Neural progenitor cell (in vitro differentiated cells): ENCODE data around the gene CPB2. TPM values are rescaled to one million over a fixed set of nuclear protein-coding genes. Genes with fewer than 3 reads are reported as not detected.

ENCODE experiments used
- DNase-seq: peaks from one replicate; pipeline ENCODE4 v3.0.0-alpha.2; 2016; ENCODE audit warnings: low spot score
- H2AFZ ChIP-seq: fragments of 200-600 bp; sonication (generic); replicated peaks from 2 replicates; pipeline ENCODE4 v1.6.1; 2016; ENCODE audit warnings: antibody characterized with exemption
- H3F3A ChIP-seq: fragments of 200-600 bp; sonication (generic); 2 replicates; pipeline ENCODE4 v1.6.1; 2016; ENCODE audit warnings: antibody characterized with exemption, low read depth
- H3K27ac ChIP-seq: fragments of 200-600 bp; sonication (generic); 2 replicates; pipeline ENCODE4 v1.5.1; 2016; ENCODE audit warnings: mild to moderate bottlenecking
- H3K27me3 ChIP-seq: fragments of 200-600 bp; sonication (generic); 2 replicates; pipeline ENCODE4 v1.6.1; 2016; ENCODE audit warnings: mild to moderate bottlenecking, moderate library complexity
- H3K36me3 ChIP-seq: fragments of 200-600 bp; sonication (generic); 2 replicates; pipeline ENCODE4 v1.5.1; 2016
- H3K4me1 ChIP-seq: fragments of 200-600 bp; sonication (generic); 2 replicates; pipeline ENCODE4 v1.6.1; 2016; ENCODE audit warnings: mixed run types
- H3K4me2 ChIP-seq: fragments of 200-600 bp; sonication (generic); 2 replicates; pipeline ENCODE4 v1.6.1; 2016
- H3K4me3 ChIP-seq: fragments of 200-600 bp; sonication (generic); 2 replicates; pipeline ENCODE4 v1.5.1; 2016
- H3K79me2 ChIP-seq: fragments of 200-600 bp; sonication (generic); 2 replicates; pipeline ENCODE4 v1.6.1; 2016; ENCODE audit warnings: low read depth
- H3K9ac ChIP-seq: fragments of 200-600 bp; sonication (generic); 2 replicates; pipeline ENCODE4 v1.6.1; 2016
- H3K9me3 ChIP-seq: fragments of 200-600 bp; sonication (generic); 2 replicates; pipeline ENCODE4 v1.5.1; 2016; ENCODE audit warnings: low read depth
- H4K20me1 ChIP-seq: fragments of 200-600 bp; sonication (generic); 2 replicates; pipeline ENCODE4 v1.6.1; 2016; ENCODE audit warnings: low read depth
- H3K27ac Mint-ChIP-seq: 3 replicates; pipeline ENCODE4 v1.8.0; 2021; ENCODE audit warnings: mixed read lengths
- H3K27me3 Mint-ChIP-seq: 2 replicates; pipeline ENCODE4 v1.8.0; 2022; ENCODE audit warnings: low read depth, mild to moderate bottlenecking, inconsistent platforms, moderate library complexity, mixed read lengths; ENCODE audit not compliant: insufficient read depth
- H3K36me3 Mint-ChIP-seq: 3 replicates; pipeline ENCODE4 v1.8.0; 2021; ENCODE audit warnings: mixed read lengths
- H3K4me1 Mint-ChIP-seq: 3 replicates; pipeline ENCODE4 v1.8.0; 2021; ENCODE audit warnings: mixed read lengths
- H3K4me3 Mint-ChIP-seq: 3 replicates; pipeline ENCODE4 v1.8.0; 2021; ENCODE audit warnings: mild to moderate bottlenecking, moderate library complexity, mixed read lengths
- H3K9me3 Mint-ChIP-seq: 3 replicates; pipeline ENCODE4 v1.8.0; 2020; ENCODE audit warnings: mixed read lengths
- EZH2 ChIP-seq: fragments of 200-600 bp; sonication (generic); IDR thresholded peaks from 2 replicates; pipeline ENCODE4 v1.6.1; 2017; ENCODE audit warnings: antibody characterized with exemption, mild to moderate bottlenecking, moderate library complexity
- EZH2phosphoT487 ChIP-seq: fragments of 200-600 bp; sonication (generic); IDR thresholded peaks from 2 replicates; pipeline ENCODE4 v1.6.1; 2017; ENCODE audit warnings: antibody characterized with exemption
- total RNA-seq: library from RNA; depleted of rRNA; stranded (reverse); fragments of >200 nt; gene quantifications from 2 replicates; pipeline ENCODE4 v1.2.3, GENCODE V29; 2015; ENCODE audit warnings: low replicate concordance
- TF ChIP-seq, protein P1 (sequence below): fragments of 200-600 bp; sonication (generic); IDR thresholded peaks from 2 replicates; pipeline ENCODE4 v1.5.1; 2017; ENCODE audit warnings: antibody characterized with exemption, mild to moderate bottlenecking

CPB2 gene
- total RNA-seq, 1 donor from 2014 or later: not detected

DNA sequence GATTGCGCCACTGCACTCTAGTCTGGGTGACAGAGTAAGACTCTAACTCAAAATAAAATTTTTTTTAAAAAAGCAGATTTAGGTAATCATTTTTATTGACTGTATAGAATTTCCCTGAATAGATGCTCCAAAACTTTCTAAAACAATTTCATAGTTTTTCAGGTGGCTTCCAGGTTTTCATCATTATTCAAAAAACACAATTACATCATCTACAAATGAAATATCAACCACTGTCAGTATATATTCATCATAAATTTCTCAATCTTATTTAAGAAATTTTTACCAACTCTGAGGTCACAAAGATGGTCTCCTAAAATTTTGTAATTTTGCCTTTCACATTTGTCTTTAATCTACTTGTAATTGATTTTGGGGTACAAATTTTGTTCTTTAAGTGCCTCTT lies 100.3 kb downstream of the CPB2 start:
- Histone ChIP-seq H2AFZ (no peak overlapping the region), H4K20me1 (no peaks in the 10 kb centered on the region), H3K4me1 (no peaks in the 10 kb centered on the region), H3K9me3 (no peaks in the 10 kb centered on the region), H3K4me2 (no peak overlapping the region), H3K9ac (no peak overlapping the region), H3K79me2 (no peaks in the 10 kb centered on the region), H3K4me3 (no peak overlapping the region), H3K27me3 (no peaks in the 10 kb centered on the region), H3K36me3 (peaks cover 40% of the 10 kb centered on the region), H3K27ac (no peak overlapping the region), H3F3A (no peaks in the 10 kb centered on the region)
- no peaks in the 10 kb centered on the region for H3K27me3 Mint-ChIP-seq
- no peak for DNase-seq
- H3K27ac Mint-ChIP-seq: no peak overlapping the region
- H3K4me3 Mint-ChIP-seq: no peak overlapping the region
- TF ChIP-seq, protein P1, sequence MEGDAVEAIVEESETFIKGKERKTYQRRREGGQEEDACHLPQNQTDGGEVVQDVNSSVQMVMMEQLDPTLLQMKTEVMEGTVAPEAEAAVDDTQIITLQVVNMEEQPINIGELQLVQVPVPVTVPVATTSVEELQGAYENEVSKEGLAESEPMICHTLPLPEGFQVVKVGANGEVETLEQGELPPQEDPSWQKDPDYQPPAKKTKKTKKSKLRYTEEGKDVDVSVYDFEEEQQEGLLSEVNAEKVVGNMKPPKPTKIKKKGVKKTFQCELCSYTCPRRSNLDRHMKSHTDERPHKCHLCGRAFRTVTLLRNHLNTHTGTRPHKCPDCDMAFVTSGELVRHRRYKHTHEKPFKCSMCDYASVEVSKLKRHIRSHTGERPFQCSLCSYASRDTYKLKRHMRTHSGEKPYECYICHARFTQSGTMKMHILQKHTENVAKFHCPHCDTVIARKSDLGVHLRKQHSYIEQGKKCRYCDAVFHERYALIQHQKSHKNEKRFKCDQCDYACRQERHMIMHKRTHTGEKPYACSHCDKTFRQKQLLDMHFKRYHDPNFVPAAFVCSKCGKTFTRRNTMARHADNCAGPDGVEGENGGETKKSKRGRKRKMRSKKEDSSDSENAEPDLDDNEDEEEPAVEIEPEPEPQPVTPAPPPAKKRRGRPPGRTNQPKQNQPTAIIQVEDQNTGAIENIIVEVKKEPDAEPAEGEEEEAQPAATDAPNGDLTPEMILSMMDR: no peak
- no peak for TF ChIP-seq EZH2
- no peak for TF ChIP-seq EZH2phosphoT487
- H3K9me3 Mint-ChIP-seq: no peaks in the 10 kb centered on the region
- H3K4me1 Mint-ChIP-seq: no peaks in the 10 kb centered on the region
- H3K36me3 Mint-ChIP-seq: peaks cover 46% of the 10 kb centered on the region

Other genes with a start within 250 kb of the CPB2 start
- gene ZC3H13, start 52.3 kb downstream of the CPB2 start, total RNA-seq: 22.7 and 41.4 TPM in 2 replicates
- 0.34 and 2.2 TPM in 2 replicates for gene LCP1, start 77.1 kb upstream of the CPB2 start, total RNA-seq
- gene LRRC63, start 106.9 kb upstream of the CPB2 start, total RNA-seq: not detected in 2 replicates